H1 (cell line): ENCODE results near the gene C22orf31. TPM values are rescaled to one million over a fixed set of nuclear protein-coding genes. Genes with fewer than 3 reads are reported as not detected.

Source experiments
- CTCF ChIA-PET: fragments of 300-600 bp; sonication (Branson Sonifier 250); formaldehyde crosslinking; loops from one replicate; lab custom pipeline; 2021; ENCODE audit not compliant: partially characterized antibody; lab: Charles Lee
- POLR2A ChIA-PET: fragments of 300-600 bp; sonication (Branson Sonifier 250); formaldehyde crosslinking; loops from one replicate; lab custom pipeline; 2021; ENCODE audit warnings: inconsistent platforms; ENCODE audit not compliant: partially characterized antibody; lab: Charles Lee
- DNase-seq, 2 experiments: peaks; one replicate each; pipeline versions ENCODE4 v3.0.0 to v3.0.0-alpha.2; 2010 to 2022; ENCODE audit warnings: low spot score in 2 of 2, low read depth in 1 of 2, mixed read lengths in 1 of 2
- FAIRE-seq: peaks from 2 replicates; lab custom pipeline; 2011; peaks lifted over from hg19 to GRCh38; lab: Jason Lieb, UNC
- H2AFZ ChIP-seq: 2 replicates; pipeline ENCODE4 v1.8.1; 2012; ENCODE audit warnings: low read length, inconsistent platforms
- H2AK5ac ChIP-seq: 2 replicates; pipeline ENCODE4 v1.6.1; 2013; ENCODE audit warnings: low read depth, low read length
- H2BK120ac ChIP-seq: replicated peaks from 2 replicates; pipeline ENCODE3; 2013; ENCODE audit warnings: low read depth, low read length, inconsistent platforms
- H2BK12ac ChIP-seq: 2 replicates; pipeline ENCODE4 v1.6.1; 2013; ENCODE audit warnings: low read depth, low read length
- H2BK15ac ChIP-seq: 2 replicates; pipeline ENCODE4 v1.6.1; 2013; ENCODE audit warnings: low read length
- H2BK20ac ChIP-seq: 2 replicates; pipeline ENCODE4 v1.6.1; 2013; ENCODE audit warnings: low read length
- H2BK5ac ChIP-seq: 2 replicates; pipeline ENCODE4 v1.6.1; 2013; ENCODE audit warnings: low read depth, low read length
- H3K14ac ChIP-seq: 2 replicates; pipeline ENCODE4 v1.6.1; 2013; ENCODE audit warnings: inconsistent platforms; ENCODE audit not compliant: insufficient read length
- H3K18ac ChIP-seq: 2 replicates; pipeline ENCODE4 v1.6.1; 2013; ENCODE audit warnings: low read length; ENCODE audit errors: extremely low read depth
- H3K23ac ChIP-seq: 2 replicates; pipeline ENCODE4 v1.6.1; 2013; ENCODE audit warnings: inconsistent platforms; ENCODE audit not compliant: insufficient read length
- H3K23me2 ChIP-seq: 2 replicates; pipeline ENCODE4 v1.6.1; 2013; ENCODE audit warnings: low read depth, low read length
- H3K27ac ChIP-seq: 2 replicates; pipeline ENCODE4 v1.6.1; 2011; ENCODE audit warnings: low read depth, low read length, inconsistent platforms
- H3K27me3 ChIP-seq, 4 experiments: replicated peaks in 1 of 4; 1 replicate in 1 of 4; 2 replicates in 3 of 4; pipeline versions ENCODE4 v1.6.1 to v1.8.1; 2011 to 2013; ENCODE audit warnings: low read length in 3 of 4, mild to moderate bottlenecking in 3 of 4, inconsistent platforms in 2 of 4, mixed read lengths in 2 of 4, moderate library complexity in 1 of 4; ENCODE audit not compliant: control insufficient read depth in 3 of 4, insufficient read depth in 3 of 4; ENCODE audit errors: extremely low read depth in 1 of 4
- H3K36me3 ChIP-seq, 4 experiments: 2 replicates each; pipeline versions ENCODE4 v1.6.1 to v1.8.1; 2011 to 2013; ENCODE audit warnings: mild to moderate bottlenecking in 4 of 4, low read length in 3 of 4, moderate library complexity in 2 of 4, control low read depth in 1 of 4, inconsistent platforms in 1 of 4; ENCODE audit not compliant: insufficient read depth in 4 of 4, control insufficient read depth in 2 of 4
- H3K4ac ChIP-seq: replicated peaks from 2 replicates; pipeline ENCODE3; 2013; ENCODE audit warnings: low read length, low read depth, mixed read lengths, inconsistent platforms; ENCODE audit not compliant: insufficient read length
- H3K4me1 ChIP-seq, 4 experiments: replicated peaks in 1 of 4; 1 replicate in 1 of 4; 2 replicates in 3 of 4; pipeline versions ENCODE4 v1.6.1 to v1.8.1; 2011 to 2013; ENCODE audit warnings: low read length in 3 of 4, inconsistent platforms in 2 of 4, mixed read lengths in 1 of 4; ENCODE audit not compliant: insufficient read depth in 4 of 4, control insufficient read depth in 3 of 4
- H3K4me2 ChIP-seq, 2 experiments: 2 replicates each; pipeline versions ENCODE4 v1.6.1 to v1.8.1; 2011 to 2013; ENCODE audit warnings: low read depth in 2 of 2, low read length in 2 of 2, control low read depth in 1 of 2, inconsistent platforms in 1 of 2, mild to moderate bottlenecking in 1 of 2; ENCODE audit not compliant: insufficient read depth in 1 of 2
- H3K4me3 ChIP-seq, 4 experiments: fragments of 200-600, 300-600 bp in 1 of 4; sonication (generic), shearing (Covaris generic), sonication (Bioruptor Twin) in 1 of 4; 2 replicates each; pipeline versions ENCODE4 v1.5.1 to v1.8.1; 2011 to 2016; ENCODE audit warnings: low read length in 4 of 4, low read depth in 3 of 4, control low read depth in 2 of 4, inconsistent platforms in 2 of 4, mild to moderate bottlenecking in 2 of 4, mixed read lengths in 1 of 4, moderate library complexity in 1 of 4; ENCODE audit not compliant: insufficient read depth in 2 of 4; ENCODE audit errors: extremely low read depth in 1 of 4
- H3K56ac ChIP-seq: replicated peaks from 2 replicates; pipeline ENCODE3; 2013; ENCODE audit warnings: low read depth, mild to moderate bottlenecking, mixed read lengths, low read length, inconsistent platforms; ENCODE audit not compliant: insufficient read length
- H3K79me1 ChIP-seq: 2 replicates; pipeline ENCODE4 v1.6.1; 2013; ENCODE audit warnings: low read depth, low read length, control low read depth
- H3K79me2 ChIP-seq, 2 experiments: 2 replicates each; pipeline versions ENCODE4 v1.6.1 to v1.8.1; 2012 to 2013; ENCODE audit warnings: low read length in 2 of 2, mild to moderate bottlenecking in 2 of 2, inconsistent platforms in 1 of 2; ENCODE audit not compliant: insufficient read depth in 2 of 2, control insufficient read depth in 1 of 2
- H3K9ac ChIP-seq, 4 experiments: replicated peaks in 1 of 4; 1 replicate in 1 of 4; 2 replicates in 3 of 4; pipeline versions ENCODE4 v1.6.1 to v1.8.1; 2011 to 2013; ENCODE audit warnings: low read depth in 3 of 4, low read length in 3 of 4, control low read depth in 2 of 4, mild to moderate bottlenecking in 2 of 4, moderate library complexity in 2 of 4, inconsistent platforms in 1 of 4; ENCODE audit errors: extremely low read depth in 1 of 4
- H3K9me3 ChIP-seq, 2 experiments: 2 replicates each; pipeline versions ENCODE4 v1.6.1 to v1.8.1; 2012 to 2013; ENCODE audit warnings: mild to moderate bottlenecking in 2 of 2, moderate library complexity in 2 of 2, control low read depth in 1 of 2, inconsistent platforms in 1 of 2, low read depth in 1 of 2, low read length in 1 of 2, mixed read lengths in 1 of 2; ENCODE audit not compliant: insufficient read depth in 2 of 2
- H4K20me1 ChIP-seq, 2 experiments: replicated peaks in 1 of 2; 2 replicates each; pipeline versions ENCODE3 to v1.8.1; 2011 to 2013; ENCODE audit warnings: inconsistent platforms in 2 of 2, low read length in 2 of 2, mild to moderate bottlenecking in 1 of 2; ENCODE audit not compliant: insufficient read depth in 2 of 2, control insufficient read depth in 1 of 2
- H4K5ac ChIP-seq: 2 replicates; pipeline ENCODE4 v1.6.1; 2013; ENCODE audit warnings: low read length, low read depth, mixed read lengths, inconsistent platforms; ENCODE audit not compliant: insufficient read length
- H4K8ac ChIP-seq: 2 replicates; pipeline ENCODE4 v1.8.0; 2013; ENCODE audit warnings: mild to moderate bottlenecking, moderate library complexity, low read length, inconsistent platforms; ENCODE audit not compliant: insufficient read depth; ENCODE audit errors: extremely low read depth
- H4K91ac ChIP-seq: replicated peaks from 2 replicates; pipeline ENCODE3; 2013; ENCODE audit warnings: low read length, mixed read lengths, inconsistent platforms; ENCODE audit not compliant: insufficient read length
- CHD2 ChIP-seq: IDR thresholded peaks from 2 replicates; pipeline ENCODE4 v1.6.1; 2012; ENCODE audit warnings: low read length, improper control_type of control experiment
- WGBS, 2 experiments: shearing (Covaris generic) in 1 of 2; methylation state at CpG; one replicate each; pipeline versions ENCODE4 v1.1.6 to v1.1.7; 2013 to 2015; ENCODE audit warnings: low lambda C conversion rate in 2 of 2, mixed read lengths in 2 of 2, inconsistent platforms in 1 of 2, low coverage in 1 of 2, missing lambda C conversion rate in 1 of 2; ENCODE audit not compliant: insufficient replicate concordance in 2 of 2, insufficient coverage in 1 of 2, insufficient read length in 1 of 2; ENCODE audit errors: extremely low coverage in 1 of 2, missing lambda C conversion rate in 1 of 2; 5-methylcytosine and 5-hydroxymethylcytosine counted together
- polyA plus RNA-seq, 7 experiments: library from polyadenylated mRNA; depleted of rRNA in 3 of 7; stranded (reverse) in 5 of 7; unstranded in 2 of 7; fragments of >200 nt in 5 of 7; fragments of 200-250 nt in 2 of 7; gene quantifications; 1 replicate in 5 of 7; 2 replicates in 1 of 7; 4 replicates in 1 of 7; pipeline versions ENCODE4 v1.2.1 to v1.2.3, GENCODE V29; 2011 to 2013; ENCODE audit warnings: missing spikeins in 2 of 7, mixed read lengths in 2 of 7
- total RNA-seq: library from RNA; stranded (reverse); fragmentation: NEBNext Ultra II Directional; extraction: Animal tissue kit (Norgen Biotek cat#: 25700); gene quantifications from 2 replicates; pipeline ENCODE4 v1.2.1, GENCODE V29; 2021

C22orf31 gene
- total and polyA plus RNA-seq, 2 of the 8 experiments (the other 6 are each of a cell fraction or from before 2014, with no cell fraction given): not detected

DNA sequence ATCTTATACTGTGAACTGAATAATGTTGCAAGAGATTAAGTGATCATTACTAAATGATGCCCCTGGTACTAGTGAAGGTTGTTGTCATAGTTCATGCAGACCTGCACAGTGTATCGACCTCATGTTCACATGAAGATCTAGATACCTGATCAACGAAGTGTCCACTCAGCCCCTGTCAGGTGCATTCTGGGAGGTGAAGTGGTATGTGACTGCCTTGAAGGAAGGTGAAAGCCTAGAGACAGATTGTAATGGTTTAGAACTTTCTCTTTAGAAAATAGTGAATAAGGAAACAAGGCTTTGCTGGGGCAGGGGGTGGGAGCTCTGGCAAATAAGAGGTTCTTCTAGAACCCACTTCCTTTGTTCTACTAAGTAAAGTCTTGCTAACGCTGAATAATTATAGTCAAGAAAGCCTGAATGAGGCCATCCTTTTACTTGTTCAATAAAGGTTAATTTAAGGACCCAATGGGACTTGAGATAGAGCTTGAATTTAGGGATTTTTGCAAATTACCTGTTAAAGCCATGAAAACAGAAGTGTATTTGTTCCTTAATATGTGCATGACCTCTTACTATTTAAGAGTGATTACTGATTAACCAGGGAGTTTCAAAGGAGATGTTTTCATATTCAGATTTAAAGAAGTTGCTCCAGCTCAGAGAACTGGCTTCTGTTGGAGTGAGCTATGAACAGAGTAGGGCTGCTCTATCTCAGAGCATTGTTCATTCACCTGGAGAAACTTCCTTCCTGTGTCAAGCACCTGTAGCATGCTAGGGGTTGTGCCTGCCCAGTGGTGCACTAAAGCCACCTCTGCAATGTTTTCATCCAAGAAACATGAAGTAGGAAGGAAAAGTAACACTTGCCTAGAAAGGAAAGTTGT lies 45.3 kb downstream of the C22orf31 start:
- H2BK20ac ChIP-seq: no peak overlapping the region
- peaks cover 2 to 39% of the 10 kb centered on the region in 2 experiments; a peak in 2 of 4 replicates for H3K79me2 ChIP-seq
- peaks cover 0 to 3% (median 0%) of the 10 kb centered on the region in 4 experiments; a peak in 1 of 8 replicates for H3K36me3 ChIP-seq
- no peak for FAIRE-seq
- H4K5ac ChIP-seq: no peak overlapping the region
- no peak overlapping the region for H2AFZ ChIP-seq
- DNase-seq: no peak
- no peak overlapping the region for H2BK12ac ChIP-seq
- H3K4me2 ChIP-seq: no peak overlapping the region
- ChIA-PET POLR2A (interaction anchor here (1.1 to 3.7 kb wide), 3 partner anchors 11 to 252 kb away, joined by 3 to 16 read pairs (median 7); partner anchors contain the start of genes EWSR1 and RHBDD3), CTCF (interaction anchor here (0.5 to 5.2 kb wide), 6 partner anchors 11 to 52 kb away, joined by 3 to 37 read pairs (median 3); no protein-coding TSS in a partner anchor)
- no peak overlapping the region for H2BK120ac ChIP-seq
- H3K4ac ChIP-seq: no peak overlapping the region
- H3K23me2 ChIP-seq: no peaks in the 10 kb centered on the region
- peak overlapping the region; percentile 67; the same call in 1 of the 2 replicates for H2BK15ac ChIP-seq
- peaks cover 3% of the 10 kb centered on the region; the same call in 1 of the 2 replicates for H3K79me1 ChIP-seq
- H2AK5ac ChIP-seq: no peak overlapping the region
- no peak for TF ChIP-seq CHD2
- no peaks in the 10 kb centered on the region for H3K9me3 ChIP-seq
- H3K56ac ChIP-seq: no peak overlapping the region
- peaks cover 0 to 2% of the 10 kb centered on the region in 2 experiments for H4K20me1 ChIP-seq
- H3K4me1 ChIP-seq: peaks cover 2 to 18% (median 8%) of the 10 kb centered on the region in 4 experiments; a peak in 5 of 7 replicates
- no peak overlapping the region for H3K23ac ChIP-seq
- H3K18ac ChIP-seq: no peak overlapping the region
- no peak overlapping the region for H4K8ac ChIP-seq
- H3K4me3 ChIP-seq: no peak overlapping the region
- no peaks in the 10 kb centered on the region; a peak in 1 of 7 replicates for H3K27me3 ChIP-seq
- H4K91ac ChIP-seq: no peak overlapping the region
- WGBS, 2 experiments: 89% methylated on average over 3 of the region's 3 CpGs; no CpG with 5 or more reads in 1 of the 2 experiments
- no peak overlapping the region for H3K9ac ChIP-seq
- no peak overlapping the region for H2BK5ac ChIP-seq
- no peak overlapping the region for H3K27ac ChIP-seq
- H3K14ac ChIP-seq: no peak overlapping the region
